SU-DHL-6 (cell line): ENCODE results near the gene ATG13.

Experiments
- EZH2phosphoT487 ChIP-seq: fragments of 200-600 bp; sonication (generic), shearing (Covaris generic); conservative IDR thresholded peaks from 2 replicates; pipeline ENCODE4 v1.6.1; 2018; ENCODE audit warnings: mild to moderate bottlenecking, antibody characterized with exemption, low read length, moderate library complexity, mixed read lengths
- TF ChIP-seq, protein P1 (sequence below): fragments of 200-600 bp; sonication (generic); IDR thresholded peaks from one replicate; pipeline ENCODE4 v1.5.1; 2017; ENCODE audit warnings: antibody characterized with exemption, mild to moderate bottlenecking, low read length, moderate library complexity; ENCODE audit not compliant: insufficient read depth, poor library complexity, severe bottlenecking

- TF ChIP-seq, protein P1, sequence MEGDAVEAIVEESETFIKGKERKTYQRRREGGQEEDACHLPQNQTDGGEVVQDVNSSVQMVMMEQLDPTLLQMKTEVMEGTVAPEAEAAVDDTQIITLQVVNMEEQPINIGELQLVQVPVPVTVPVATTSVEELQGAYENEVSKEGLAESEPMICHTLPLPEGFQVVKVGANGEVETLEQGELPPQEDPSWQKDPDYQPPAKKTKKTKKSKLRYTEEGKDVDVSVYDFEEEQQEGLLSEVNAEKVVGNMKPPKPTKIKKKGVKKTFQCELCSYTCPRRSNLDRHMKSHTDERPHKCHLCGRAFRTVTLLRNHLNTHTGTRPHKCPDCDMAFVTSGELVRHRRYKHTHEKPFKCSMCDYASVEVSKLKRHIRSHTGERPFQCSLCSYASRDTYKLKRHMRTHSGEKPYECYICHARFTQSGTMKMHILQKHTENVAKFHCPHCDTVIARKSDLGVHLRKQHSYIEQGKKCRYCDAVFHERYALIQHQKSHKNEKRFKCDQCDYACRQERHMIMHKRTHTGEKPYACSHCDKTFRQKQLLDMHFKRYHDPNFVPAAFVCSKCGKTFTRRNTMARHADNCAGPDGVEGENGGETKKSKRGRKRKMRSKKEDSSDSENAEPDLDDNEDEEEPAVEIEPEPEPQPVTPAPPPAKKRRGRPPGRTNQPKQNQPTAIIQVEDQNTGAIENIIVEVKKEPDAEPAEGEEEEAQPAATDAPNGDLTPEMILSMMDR: no peak
- TF ChIP-seq EZH2phosphoT487: no peak
These were observed 87.8 kb downstream of the ATG13 start for GRCh38 chr11:46705070-46705688.
